B cell (primary cell): ENCODE results near the gene CHTOP.

ENCODE experiments used
- EZH2 ChIP-seq: IDR thresholded peaks from 2 replicates; pipeline ENCODE4 v1.6.1; 2012; ENCODE audit warnings: borderline replicate concordance, low read depth, mild to moderate bottlenecking, moderate library complexity, low read length; ENCODE audit not compliant: insufficient read depth, poor library complexity, severe bottlenecking
- TF ChIP-seq, protein P1 (sequence below): fragments of 200-600 bp; IDR thresholded peaks from one replicate; pipeline ENCODE4 v1.8.0; 2022; ENCODE audit warnings: antibody characterized with exemption, mild to moderate bottlenecking

DNA sequence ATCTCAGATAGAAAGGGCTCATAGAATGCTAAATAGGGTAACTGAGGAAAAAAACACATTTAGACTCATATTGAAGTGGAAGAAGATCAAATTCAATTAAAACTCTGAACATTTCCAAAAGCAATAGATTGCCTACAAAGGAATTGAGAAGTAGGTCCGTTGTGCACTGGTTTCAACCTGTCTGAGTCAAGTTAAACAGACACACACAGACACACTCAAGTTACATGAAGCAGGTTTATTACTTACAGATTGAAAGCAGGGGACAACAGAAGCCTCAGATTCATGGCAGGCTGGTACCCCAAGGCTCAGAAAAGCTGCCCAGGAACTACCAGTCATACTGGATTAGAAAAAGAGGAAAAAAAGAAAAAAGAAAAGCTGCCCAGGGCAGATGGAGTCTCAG lies 47.5 kb upstream of the CHTOP start:
- TF ChIP-seq, protein P1, sequence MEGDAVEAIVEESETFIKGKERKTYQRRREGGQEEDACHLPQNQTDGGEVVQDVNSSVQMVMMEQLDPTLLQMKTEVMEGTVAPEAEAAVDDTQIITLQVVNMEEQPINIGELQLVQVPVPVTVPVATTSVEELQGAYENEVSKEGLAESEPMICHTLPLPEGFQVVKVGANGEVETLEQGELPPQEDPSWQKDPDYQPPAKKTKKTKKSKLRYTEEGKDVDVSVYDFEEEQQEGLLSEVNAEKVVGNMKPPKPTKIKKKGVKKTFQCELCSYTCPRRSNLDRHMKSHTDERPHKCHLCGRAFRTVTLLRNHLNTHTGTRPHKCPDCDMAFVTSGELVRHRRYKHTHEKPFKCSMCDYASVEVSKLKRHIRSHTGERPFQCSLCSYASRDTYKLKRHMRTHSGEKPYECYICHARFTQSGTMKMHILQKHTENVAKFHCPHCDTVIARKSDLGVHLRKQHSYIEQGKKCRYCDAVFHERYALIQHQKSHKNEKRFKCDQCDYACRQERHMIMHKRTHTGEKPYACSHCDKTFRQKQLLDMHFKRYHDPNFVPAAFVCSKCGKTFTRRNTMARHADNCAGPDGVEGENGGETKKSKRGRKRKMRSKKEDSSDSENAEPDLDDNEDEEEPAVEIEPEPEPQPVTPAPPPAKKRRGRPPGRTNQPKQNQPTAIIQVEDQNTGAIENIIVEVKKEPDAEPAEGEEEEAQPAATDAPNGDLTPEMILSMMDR = no peak
- TF ChIP-seq EZH2 = no peak
